Neuron (in vitro differentiated cells): ENCODE measurements around the gene ARHGEF10L.

Source experiments
- H2AFZ ChIP-seq: one replicate; pipeline ENCODE4 v1.6.1; 2013; ENCODE audit warnings: low read depth, mild to moderate bottlenecking, inconsistent platforms, low read length, moderate library complexity
- H3K27me3 ChIP-seq: one replicate; pipeline ENCODE4 v1.6.1; 2013; ENCODE audit warnings: low read length; ENCODE audit not compliant: insufficient read depth
- H3K36me3 ChIP-seq: one replicate; pipeline ENCODE4 v1.6.1; 2013; ENCODE audit warnings: low read length; ENCODE audit not compliant: insufficient read depth
- H3K4me1 ChIP-seq: one replicate; pipeline ENCODE4 v1.6.1; 2013; ENCODE audit warnings: low read length; ENCODE audit not compliant: insufficient read depth
- H3K4me3 ChIP-seq: 2 replicates; pipeline ENCODE4 v1.5.1; 2013; ENCODE audit warnings: mild to moderate bottlenecking, low read length, moderate library complexity
- H3K9me3 ChIP-seq: one replicate; pipeline ENCODE4 v1.6.1; 2013; ENCODE audit warnings: low read length

Gene ARHGEF10L

GRCh38 chr1:17587693-17588047 lies 48.2 kb downstream of the ARHGEF10L start:
- Histone ChIP-seq H3K36me3 (peaks cover 30% of the 10 kb centered on the region), H3K4me3 (no peak overlapping the region), H2AFZ (no peak overlapping the region), H3K27me3 (no peaks in the 10 kb centered on the region), H3K4me1 (peaks cover 2% of the 10 kb centered on the region), H3K9me3 (no peaks in the 10 kb centered on the region)

GRCh38 chr1:17588048-17588871 lies 48.8 kb downstream of the ARHGEF10L start:
- H3K36me3 ChIP-seq, result peaks cover 32% of the 10 kb centered on the region
- H3K4me1 ChIP-seq, result no peaks in the 10 kb centered on the region
- no peaks in the 10 kb centered on the region for H3K9me3 ChIP-seq
- H2AFZ ChIP-seq, result no peak overlapping the region
- H3K4me3 ChIP-seq, result no peak overlapping the region
- H3K27me3 ChIP-seq, result no peaks in the 10 kb centered on the region

GRCh38 chr1:17591814-17592430 lies 52.4 kb downstream of the ARHGEF10L start:
- no peaks in the 10 kb centered on the region for H3K4me1 ChIP-seq
- no peaks in the 10 kb centered on the region for H3K27me3 ChIP-seq
- no peak overlapping the region for H3K4me3 ChIP-seq
- H3K9me3 ChIP-seq, result no peaks in the 10 kb centered on the region
- no peak overlapping the region for H2AFZ ChIP-seq
- peaks cover 35% of the 10 kb centered on the region for H3K36me3 ChIP-seq

- H3K27me3 ChIP-seq, result no peaks in the 10 kb centered on the region
- peaks cover 26% of the 10 kb centered on the region for H3K36me3 ChIP-seq
- no peak overlapping the region for H3K4me3 ChIP-seq
- H2AFZ ChIP-seq, result no peak overlapping the region
- H3K9me3 ChIP-seq, result no peaks in the 10 kb centered on the region
- no peaks in the 10 kb centered on the region for H3K4me1 ChIP-seq
Observed at GRCh38 chr1:17594026-17594425, 54.5 kb downstream of the ARHGEF10L start.

- Histone ChIP-seq H3K36me3 (peaks cover 19% of the 10 kb centered on the region), H2AFZ (no peak overlapping the region), H3K4me1 (no peaks in the 10 kb centered on the region)
Observed at GRCh38 chr1:17594690-17595601, 55.4 kb downstream of the ARHGEF10L start.

GRCh38 chr1:17595602-17595925 lies 56.1 kb downstream of the ARHGEF10L start:
- Histone ChIP-seq H2AFZ (no peak overlapping the region), H3K4me1 (no peaks in the 10 kb centered on the region), H3K36me3 (peaks cover 17% of the 10 kb centered on the region), H3K4me3 (no peak overlapping the region), H3K27me3 (no peaks in the 10 kb centered on the region), H3K9me3 (no peaks in the 10 kb centered on the region)

More at GRCh38 chr1:17594690-17595601, 55.4 kb downstream of the ARHGEF10L start:
- Histone ChIP-seq H3K27me3 (no peaks in the 10 kb centered on the region), H3K4me3 (no peak overlapping the region), H3K9me3 (no peaks in the 10 kb centered on the region)

GRCh38 chr1:17596186-17596585 lies 56.7 kb downstream of the ARHGEF10L start:
- H3K9me3 ChIP-seq, result no peaks in the 10 kb centered on the region
- H2AFZ ChIP-seq, result no peak overlapping the region
- H3K4me3 ChIP-seq, result no peak overlapping the region
- no peaks in the 10 kb centered on the region for H3K4me1 ChIP-seq
- H3K27me3 ChIP-seq, result no peaks in the 10 kb centered on the region
- peaks cover 14% of the 10 kb centered on the region for H3K36me3 ChIP-seq

GRCh38 chr1:17596651-17597509 lies 57.4 kb downstream of the ARHGEF10L start:
- Histone ChIP-seq H2AFZ (no peak overlapping the region), H3K4me1 (no peaks in the 10 kb centered on the region), H3K36me3 (peaks cover 16% of the 10 kb centered on the region), H3K27me3 (no peaks in the 10 kb centered on the region), H3K4me3 (no peak overlapping the region), H3K9me3 (no peaks in the 10 kb centered on the region)

- no peaks in the 10 kb centered on the region for H3K27me3 ChIP-seq
- H3K9me3 ChIP-seq, result no peaks in the 10 kb centered on the region
- no peak overlapping the region for H3K4me3 ChIP-seq
- H3K36me3 ChIP-seq, result peaks cover 16% of the 10 kb centered on the region
- no peaks in the 10 kb centered on the region for H3K4me1 ChIP-seq
- no peak overlapping the region for H2AFZ ChIP-seq
Observed at GRCh38 chr1:17597651-17598050, 58.2 kb downstream of the ARHGEF10L start.

GRCh38 chr1:17598251-17598650 lies 58.8 kb downstream of the ARHGEF10L start:
- H3K4me3 ChIP-seq, result no peak overlapping the region
- no peaks in the 10 kb centered on the region for H3K27me3 ChIP-seq
- no peaks in the 10 kb centered on the region for H3K9me3 ChIP-seq
- H3K4me1 ChIP-seq, result no peaks in the 10 kb centered on the region
- no peak overlapping the region for H2AFZ ChIP-seq
- H3K36me3 ChIP-seq, result peaks cover 15% of the 10 kb centered on the region

- Histone ChIP-seq H3K9me3 (no peaks in the 10 kb centered on the region), H3K4me3 (no peak overlapping the region)
Observed at GRCh38 chr1:17599291-17599953, 59.9 kb downstream of the ARHGEF10L start.

GRCh38 chr1:17599954-17600300 lies 60.4 kb downstream of the ARHGEF10L start:
- no peak overlapping the region for H3K4me3 ChIP-seq
- H3K36me3 ChIP-seq, result peaks cover 13% of the 10 kb centered on the region
- peaks cover 3% of the 10 kb centered on the region for H3K4me1 ChIP-seq
- H3K9me3 ChIP-seq, result no peaks in the 10 kb centered on the region
- H2AFZ ChIP-seq, result no peak overlapping the region
- H3K27me3 ChIP-seq, result no peaks in the 10 kb centered on the region

More at GRCh38 chr1:17599291-17599953, 59.9 kb downstream of the ARHGEF10L start:
- Histone ChIP-seq H3K4me1 (peaks cover 3% of the 10 kb centered on the region), H3K36me3 (peaks cover 12% of the 10 kb centered on the region), H2AFZ (no peak overlapping the region), H3K27me3 (no peaks in the 10 kb centered on the region)
